PFSK-1 (cell line): ENCODE measurements around the gene DNASE1L2.

Experiments used
- FOXP2 ChIP-seq: optimal IDR thresholded peaks from 2 replicates; pipeline ENCODE3; 2011; ENCODE audit warnings: borderline replicate concordance, control low read depth, inconsistent platforms; ENCODE audit not compliant: insufficient read depth; ENCODE audit errors: extremely low read length, extremely low read depth
- POLR2AphosphoS5 ChIP-seq: IDR thresholded peaks from 2 replicates; pipeline ENCODE4 v1.6.1; 2012; ENCODE audit warnings: low read depth, mild to moderate bottlenecking, control low read depth, low read length, moderate library complexity
- SIN3A ChIP-seq: IDR thresholded peaks from 2 replicates; pipeline ENCODE4 v1.6.1; 2012; ENCODE audit warnings: mild to moderate bottlenecking, low read length, moderate library complexity, borderline replicate concordance; ENCODE audit not compliant: insufficient read depth
- TAF1 ChIP-seq: IDR thresholded peaks from 2 replicates; pipeline ENCODE4 v1.6.1; 2012; ENCODE audit warnings: low read length, control low read depth, borderline replicate concordance; ENCODE audit not compliant: insufficient read depth
- TF ChIP-seq, protein P1 (sequence below), 2 experiments: IDR thresholded peaks; 2 replicates each; pipeline versions ENCODE4 v1.6.1 to v1.8.0; 2011 to 2012; ENCODE audit warnings: low read depth in 2 of 2, low read length in 2 of 2, control low read depth in 1 of 2, inconsistent platforms in 1 of 2, mild to moderate bottlenecking in 1 of 2, moderate library complexity in 1 of 2; ENCODE audit not compliant: insufficient read depth in 1 of 2

Gene DNASE1L2

DNA sequence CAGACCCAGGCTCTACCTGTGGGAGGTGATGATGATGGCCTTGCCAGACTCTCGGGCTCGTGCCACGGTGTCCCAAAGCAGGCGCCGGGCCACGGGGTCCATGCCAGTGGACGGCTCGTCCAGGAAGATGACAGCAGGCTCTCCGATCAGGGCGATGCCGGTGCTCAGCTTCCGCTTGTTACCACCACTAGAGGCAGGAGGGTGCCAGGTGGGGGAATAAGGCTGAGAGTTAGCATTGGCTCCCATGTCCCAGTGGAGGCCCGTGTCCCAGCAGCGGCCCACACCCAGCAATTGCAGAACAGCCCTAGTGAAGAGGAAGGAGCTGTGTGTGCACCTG is 42.0 kb downstream of the DNASE1L2 start:
- TF ChIP-seq, protein P1, sequence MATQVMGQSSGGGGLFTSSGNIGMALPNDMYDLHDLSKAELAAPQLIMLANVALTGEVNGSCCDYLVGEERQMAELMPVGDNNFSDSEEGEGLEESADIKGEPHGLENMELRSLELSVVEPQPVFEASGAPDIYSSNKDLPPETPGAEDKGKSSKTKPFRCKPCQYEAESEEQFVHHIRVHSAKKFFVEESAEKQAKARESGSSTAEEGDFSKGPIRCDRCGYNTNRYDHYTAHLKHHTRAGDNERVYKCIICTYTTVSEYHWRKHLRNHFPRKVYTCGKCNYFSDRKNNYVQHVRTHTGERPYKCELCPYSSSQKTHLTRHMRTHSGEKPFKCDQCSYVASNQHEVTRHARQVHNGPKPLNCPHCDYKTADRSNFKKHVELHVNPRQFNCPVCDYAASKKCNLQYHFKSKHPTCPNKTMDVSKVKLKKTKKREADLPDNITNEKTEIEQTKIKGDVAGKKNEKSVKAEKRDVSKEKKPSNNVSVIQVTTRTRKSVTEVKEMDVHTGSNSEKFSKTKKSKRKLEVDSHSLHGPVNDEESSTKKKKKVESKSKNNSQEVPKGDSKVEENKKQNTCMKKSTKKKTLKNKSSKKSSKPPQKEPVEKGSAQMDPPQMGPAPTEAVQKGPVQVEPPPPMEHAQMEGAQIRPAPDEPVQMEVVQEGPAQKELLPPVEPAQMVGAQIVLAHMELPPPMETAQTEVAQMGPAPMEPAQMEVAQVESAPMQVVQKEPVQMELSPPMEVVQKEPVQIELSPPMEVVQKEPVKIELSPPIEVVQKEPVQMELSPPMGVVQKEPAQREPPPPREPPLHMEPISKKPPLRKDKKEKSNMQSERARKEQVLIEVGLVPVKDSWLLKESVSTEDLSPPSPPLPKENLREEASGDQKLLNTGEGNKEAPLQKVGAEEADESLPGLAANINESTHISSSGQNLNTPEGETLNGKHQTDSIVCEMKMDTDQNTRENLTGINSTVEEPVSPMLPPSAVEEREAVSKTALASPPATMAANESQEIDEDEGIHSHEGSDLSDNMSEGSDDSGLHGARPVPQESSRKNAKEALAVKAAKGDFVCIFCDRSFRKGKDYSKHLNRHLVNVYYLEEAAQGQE (IDR thresholded peaks at IDR 0.05; ENCODE audit: insufficient read depth in 1 of 2, low read depth in 2 of 2, low read length in 2 of 2), result no peak
- TF ChIP-seq TAF1 (no peak), POLR2AphosphoS5 (no peak), FOXP2 (no peak), SIN3A (no peak)

DNA sequence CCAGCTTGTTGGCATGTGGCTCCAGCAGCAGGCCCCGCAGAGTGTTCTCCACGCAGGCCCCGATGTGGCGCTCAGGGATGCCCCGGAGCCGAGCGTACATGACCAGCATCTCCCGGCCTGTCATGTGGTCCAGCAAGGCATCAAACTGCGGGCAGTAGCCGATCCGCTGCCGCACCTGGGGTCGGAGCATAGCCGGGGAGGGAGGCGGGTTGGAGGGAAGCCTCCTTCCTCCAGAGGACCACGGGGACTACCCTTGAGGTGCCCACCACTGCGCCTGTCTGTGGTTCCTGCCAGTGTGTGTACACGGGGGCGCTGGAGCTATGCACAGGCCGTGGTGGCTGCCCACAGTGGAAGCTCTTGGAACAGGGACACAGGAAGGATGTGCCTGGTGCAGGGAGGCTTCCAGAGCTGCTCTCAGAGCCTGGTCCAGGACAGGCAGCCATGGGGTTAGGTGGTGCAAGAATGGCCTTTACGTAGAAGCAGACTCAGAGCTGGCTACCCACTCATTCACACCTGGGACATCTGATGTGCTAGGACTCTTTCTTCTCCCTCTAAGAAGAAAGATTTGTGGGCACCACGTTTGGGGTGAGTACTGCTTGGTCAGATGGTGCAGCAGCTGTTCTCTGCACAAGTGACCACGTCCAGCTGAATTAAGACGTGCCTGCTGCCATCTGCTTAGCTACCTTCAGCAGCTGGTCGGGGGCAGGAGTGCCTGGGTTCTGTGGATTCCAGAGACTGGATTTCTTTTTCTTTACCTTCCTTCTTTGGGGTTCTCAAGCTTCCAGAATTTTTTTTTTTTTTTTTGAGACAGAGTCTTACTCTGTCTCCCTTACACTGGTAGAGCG is 42.9 kb downstream of the DNASE1L2 start:
- no peak for TF ChIP-seq SIN3A
- no peak for TF ChIP-seq POLR2AphosphoS5
- TF ChIP-seq, protein P1 (IDR thresholded peaks at IDR 0.05; ENCODE audit: insufficient read depth in 1 of 2, low read depth in 2 of 2, low read length in 2 of 2), result no peak
- no peak for TF ChIP-seq TAF1
- no peak for TF ChIP-seq FOXP2

DNA sequence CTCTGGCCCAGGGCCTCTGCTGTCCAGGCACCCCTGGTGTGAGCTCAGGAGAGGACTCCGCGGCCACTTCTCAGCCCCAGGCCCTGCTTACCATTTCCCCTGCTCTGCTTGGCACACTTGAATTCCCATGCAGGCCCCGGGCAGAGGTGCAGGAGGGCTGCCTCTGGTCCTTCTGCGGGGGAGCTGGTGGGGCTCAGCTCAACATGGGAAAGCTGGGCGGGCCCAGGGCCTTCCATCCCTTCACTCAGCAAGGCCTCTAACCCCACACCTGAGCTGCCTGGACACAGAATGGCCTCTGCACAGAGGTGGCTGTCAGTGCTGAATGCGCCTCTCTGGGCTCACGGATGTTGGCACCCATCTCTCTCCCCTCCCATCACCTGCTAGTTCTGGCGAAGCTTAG is 44.2 kb downstream of the DNASE1L2 start:
- TF ChIP-seq, protein P1 (IDR thresholded peaks at IDR 0.05; ENCODE audit: insufficient read depth in 1 of 2, low read depth in 2 of 2, low read length in 2 of 2), result no peak
- TF ChIP-seq FOXP2 (no peak), SIN3A (no peak), TAF1 (no peak), POLR2AphosphoS5 (no peak)

DNA sequence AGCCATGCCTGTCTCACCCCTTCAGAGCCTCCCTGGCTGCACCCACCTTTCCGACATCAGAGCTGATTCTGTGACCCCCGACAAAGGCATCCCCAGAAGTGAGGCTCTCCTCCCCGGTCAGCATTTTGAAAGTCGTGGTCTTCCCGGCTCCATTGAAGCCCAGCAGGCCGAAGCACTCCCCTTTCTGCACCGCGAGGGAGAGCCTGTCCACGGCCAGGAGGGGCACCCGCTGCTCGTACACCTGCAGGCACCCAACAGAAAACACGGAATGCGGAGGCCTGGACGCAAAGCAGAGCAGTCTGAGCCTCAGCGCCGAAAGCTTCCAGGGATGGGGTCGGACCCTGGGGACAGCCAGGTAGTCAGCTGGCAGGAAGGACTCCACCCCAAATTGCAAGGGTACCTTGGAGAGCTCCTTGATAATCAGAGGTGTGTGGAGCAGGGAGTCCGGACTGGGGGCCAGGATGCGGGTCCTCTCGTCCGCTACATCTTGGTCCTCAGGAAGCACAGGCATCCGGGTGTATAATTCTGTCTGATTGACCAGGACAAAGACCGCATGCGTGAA is 44.8 kb downstream of the DNASE1L2 start:
- no peak for TF ChIP-seq POLR2AphosphoS5
- no peak for TF ChIP-seq TAF1
- TF ChIP-seq, protein P1 (IDR thresholded peaks at IDR 0.05; ENCODE audit: insufficient read depth in 1 of 2, low read depth in 2 of 2, low read length in 2 of 2), result peak; percentile 45 to 78; a peak in 2 of 4 replicates
- TF ChIP-seq SIN3A, result no peak
- TF ChIP-seq FOXP2, result no peak
